Prostate gland (tissue), 2 donors: Measurements from ENCODE around the gene PIM3. TPM values are rescaled to one million over a fixed set of nuclear protein-coding genes. Genes with fewer than 3 reads are reported as not detected.

Experiments
- DNase-seq: peaks from one replicate; pipeline ENCODE4 v3.0.0-alpha.2; 2019; ENCODE audit warnings: low spot score
- H3K27ac ChIP-seq, 2 donors: fragments of 200-600 bp; sonication (generic); 2 replicates each; pipeline ENCODE4 v1.5.1; 2017 to 2019
- H3K27me3 ChIP-seq: fragments of 200-600 bp; sonication (generic); replicated peaks from 2 replicates; pipeline ENCODE4 v1.5.1; 2019; ENCODE audit not compliant: insufficient read depth
- H3K36me3 ChIP-seq, 2 donors: fragments of 200-600 bp; sonication (generic); 1 replicate in 1 of 2; 2 replicates in 1 of 2; pipeline versions ENCODE4 v1.5.1 to v1.8.1; 2017 to 2019
- H3K4me1 ChIP-seq: fragments of 200-600 bp; sonication (generic); replicated peaks from 2 replicates; pipeline ENCODE4 v1.5.1; 2019
- H3K4me3 ChIP-seq, 2 donors: fragments of 200-600 bp; sonication (generic); 2 replicates each; pipeline ENCODE4 v1.5.1; 2017 to 2019
- H3K9me3 ChIP-seq: fragments of 200-600 bp; sonication (generic); 2 replicates; pipeline ENCODE4 v1.5.1; 2017
- CTCF ChIP-seq, 4 experiments: fragments of 200-600 bp in 2 of 4; fragments of 450-650 bp in 2 of 4; sonication (generic) in 2 of 4; IDR thresholded peaks; 1 replicate in 3 of 4; 2 replicates in 1 of 4; pipeline ENCODE4 v1.5.1; 2016 to 2019; ENCODE audit warnings: antibody characterized with exemption in 4 of 4, mild to moderate bottlenecking in 2 of 4, moderate library complexity in 2 of 4
- POLR2A ChIP-seq: fragments of 450-650 bp; IDR thresholded peaks from one replicate; pipeline ENCODE4 v1.6.1; 2016; ENCODE audit warnings: antibody characterized with exemption, mild to moderate bottlenecking
- POLR2AphosphoS5 ChIP-seq: sonication (generic); formaldehyde crosslinking; IDR thresholded peaks from one replicate; pipeline ENCODE4 v1.6.1; 2017; ENCODE audit warnings: antibody characterized with exemption
- WGBS: methylation state at CpG from one replicate; pipeline ENCODE4 v1.1.5; 2018; 5-methylcytosine and 5-hydroxymethylcytosine counted together
- intact Hi-C: fragments of 100-400 bp; cut with DNase I; formaldehyde crosslinking; loops from one replicate; pipeline ENCODE4 v1.14.2; 2022
- total RNA-seq, 2 donors: library from RNA; depleted of rRNA; stranded (reverse); fragments of >200 nt; gene quantifications; one replicate each; pipeline ENCODE4 v1.1.0, GENCODE V29; 2016

Gene PIM3
- total RNA-seq, 2 donors from 2014 or later = 126 to 183 TPM

- Histone ChIP-seq H3K4me3 (no peak overlapping the region), H3K4me1 (no peaks in the 10 kb centered on the region), H3K27ac (no peak overlapping the region), H3K9me3 (no peaks in the 10 kb centered on the region), H3K36me3 (no peaks in the 10 kb centered on the region), H3K27me3 (no peaks in the 10 kb centered on the region)
- TF ChIP-seq CTCF (IDR thresholded peaks at IDR 0.05) (no peak), POLR2AphosphoS5 (no peak), POLR2A (no peak)
- no peak for DNase-seq
- 93% methylated on average over 18 of the region's 21 CpGs for WGBS
- intact Hi-C loops = no loop called here
Measured at GRCh38 chr22:49997932-49998717, 37.6 kb downstream of the PIM3 start.

- Histone ChIP-seq H3K36me3 (no peaks in the 10 kb centered on the region), H3K9me3 (no peaks in the 10 kb centered on the region), H3K4me1 (no peaks in the 10 kb centered on the region), H3K27ac (no peak overlapping the region), H3K4me3 (no peak overlapping the region), H3K27me3 (no peaks in the 10 kb centered on the region)
- no peak for DNase-seq
- intact Hi-C loops = no loop called here
- TF ChIP-seq POLR2A (no peak), CTCF (IDR thresholded peaks at IDR 0.05) (no peak), POLR2AphosphoS5 (no peak)
- WGBS = 93% methylated on average over 14 of the region's 14 CpGs
Measured at GRCh38 chr22:49998718-49999062, 38.1 kb downstream of the PIM3 start.

GRCh38 chr22:49999063-49999945 is 38.7 kb downstream of the PIM3 start:
- no peaks in the 10 kb centered on the region for H3K9me3 ChIP-seq
- no peaks in the 10 kb centered on the region for H3K4me1 ChIP-seq
- no peak overlapping the region for H3K27ac ChIP-seq
- no peak overlapping the region for H3K4me3 ChIP-seq
- TF ChIP-seq POLR2A (no peak), POLR2AphosphoS5 (no peak), CTCF (IDR thresholded peaks at IDR 0.05) (no peak)
- WGBS = 20% methylated on average over 36 of the region's 70 CpGs
- intact Hi-C loops = no loop called here
- DNase-seq = no peak
- H3K36me3 ChIP-seq = no peaks in the 10 kb centered on the region
- H3K27me3 ChIP-seq = no peaks in the 10 kb centered on the region

- no peak for DNase-seq
- no peaks in the 10 kb centered on the region for H3K9me3 ChIP-seq
- intact Hi-C loops = no loop called here
- H3K4me1 ChIP-seq = no peaks in the 10 kb centered on the region
- H3K27ac ChIP-seq = no peak overlapping the region
- TF ChIP-seq POLR2AphosphoS5 (no peak), POLR2A (no peak), CTCF (IDR thresholded peaks at IDR 0.05) (no peak)
- WGBS = 50% methylated on average over 24 of the region's 41 CpGs
- no peak overlapping the region for H3K4me3 ChIP-seq
- H3K27me3 ChIP-seq = no peaks in the 10 kb centered on the region
- H3K36me3 ChIP-seq = no peaks in the 10 kb centered on the region
Measured at GRCh38 chr22:49999946-50000586, 39.5 kb downstream of the PIM3 start.
